Mucosa of descending colon (tissue), 3 donors: Measurements from ENCODE around the gene ITPKB. TPM values are rescaled to one million over a fixed set of nuclear protein-coding genes. Genes with fewer than 3 reads are reported as not detected.

Experiments used
- ATAC-seq: fragments of 200-7000 bp; cut with Tn5 transposase; one replicate; pipeline ENCODE4 v1.9.1; 2020; ENCODE audit warnings: mild to moderate bottlenecking, moderate library complexity
- DNase-seq, 3 donors: peaks; one replicate each; pipeline ENCODE4 v3.0.0-alpha.2; 2020
- H3K36me3 ChIP-seq: fragments of 200-600 bp; one replicate; pipeline ENCODE4 v1.8.0; 2021; ENCODE audit warnings: low read depth, mild to moderate bottlenecking
- H3K4me1 ChIP-seq: fragments of 200-600 bp; one replicate; pipeline ENCODE4 v1.8.0; 2021; ENCODE audit warnings: low read depth, mild to moderate bottlenecking
- H3K4me3 ChIP-seq: fragments of 200-600 bp; one replicate; pipeline ENCODE4 v1.8.0; 2021; ENCODE audit warnings: mild to moderate bottlenecking
- H3K9me3 ChIP-seq: fragments of 200-600 bp; one replicate; pipeline ENCODE4 v1.8.0; 2021; ENCODE audit warnings: mild to moderate bottlenecking
- CTCF ChIP-seq: fragments of 200-600 bp; IDR thresholded peaks from one replicate; pipeline ENCODE4 v1.8.0; 2022; ENCODE audit warnings: antibody characterized with exemption, mild to moderate bottlenecking
- intact Hi-C, 2 donors: fragments of 100-400 bp; cut with DNase I in 1 of 2; cut with micrococcal nuclease in 1 of 2; formaldehyde crosslinking; loops; one replicate each; pipeline versions ENCODE4 v1.11.0 to v1.11.1; 2022; cut with DNase I, micrococcal nuclease
- total RNA-seq, 3 donors: library from RNA; stranded (reverse); fragmentation: NEBNext Ultra II Directional in 2 of 3; extraction: Animal tissue kit (Norgen Biotek cat#: 25700) in 2 of 3; gene quantifications; one replicate each; pipeline versions ENCODE4 v1.2.1 to v1.2.4, GENCODE V29; 2021 to 2023
- donor health status: DM: no; HTN: no; CAD: no; lungs with moderate emphysema.
- donor health status: DM: no; HTN: no; CAD: no.
- donor health status: DM: no; HTN: yes; CAD: no.

Gene ITPKB
- total RNA-seq, 3 donors from 2014 or later: 9.5 to 90.3 (median 11.7) TPM

- Histone ChIP-seq H3K36me3 (no peaks in the 10 kb centered on the region), H3K9me3 (no peaks in the 10 kb centered on the region), H3K4me1 (peaks cover 13% of the 10 kb centered on the region), H3K4me3 (no peak overlapping the region)
- no peak for TF ChIP-seq CTCF
- intact Hi-C loops: no loop called here
- ATAC-seq: peak; percentile 39
- DNase-seq: no peak
Measured at GRCh38 chr1:226690460-226690982, 48.6 kb downstream of the ITPKB start.

- intact Hi-C loops: no loop called here
- H3K4me3 ChIP-seq: no peak overlapping the region
- H3K36me3 ChIP-seq: no peaks in the 10 kb centered on the region
- no peaks in the 10 kb centered on the region for H3K9me3 ChIP-seq
- TF ChIP-seq CTCF: no peak
- DNase-seq (no peak), ATAC-seq (no peak)
- peaks cover 13% of the 10 kb centered on the region for H3K4me1 ChIP-seq
Measured at GRCh38 chr1:226688808-226689207, 50.3 kb downstream of the ITPKB start.

- no peak overlapping the region for H3K4me3 ChIP-seq
- TF ChIP-seq CTCF: no peak
Measured at GRCh38 chr1:226688056-226688748, 50.9 kb downstream of the ITPKB start.

GRCh38 chr1:226687426-226687825 is 51.7 kb downstream of the ITPKB start:
- H3K36me3 ChIP-seq: no peaks in the 10 kb centered on the region
- ATAC-seq (no peak), DNase-seq (no peak)
- H3K9me3 ChIP-seq: no peaks in the 10 kb centered on the region
- TF ChIP-seq CTCF: no peak
- no peak overlapping the region for H3K4me3 ChIP-seq
- H3K4me1 ChIP-seq: peaks cover 13% of the 10 kb centered on the region
- intact Hi-C loops: no loop called here

More at GRCh38 chr1:226688056-226688748, 50.9 kb downstream of the ITPKB start:
- intact Hi-C loops: no loop called here
- DNase-seq (no peak), ATAC-seq (no peak)
- no peaks in the 10 kb centered on the region for H3K36me3 ChIP-seq
- peaks cover 13% of the 10 kb centered on the region for H3K4me1 ChIP-seq
- H3K9me3 ChIP-seq: no peaks in the 10 kb centered on the region

- no peak for TF ChIP-seq CTCF
- Histone ChIP-seq H3K36me3 (no peaks in the 10 kb centered on the region), H3K9me3 (no peaks in the 10 kb centered on the region), H3K4me1 (peaks cover 13% of the 10 kb centered on the region), H3K4me3 (no peak overlapping the region)
- intact Hi-C loops: no loop called here
- DNase-seq (no peak), ATAC-seq (no peak)
Measured at GRCh38 chr1:226686440-226687425, 52.3 kb downstream of the ITPKB start.
